Measurements from ENCODE around the gene SCRT2. TPM values are rescaled to one million over a fixed set of nuclear protein-coding genes. Genes with fewer than 3 reads are reported as not detected.

Gene SCRT2
- total RNA-seq, 1 donor from 2014 or later: not detected

DNA sequence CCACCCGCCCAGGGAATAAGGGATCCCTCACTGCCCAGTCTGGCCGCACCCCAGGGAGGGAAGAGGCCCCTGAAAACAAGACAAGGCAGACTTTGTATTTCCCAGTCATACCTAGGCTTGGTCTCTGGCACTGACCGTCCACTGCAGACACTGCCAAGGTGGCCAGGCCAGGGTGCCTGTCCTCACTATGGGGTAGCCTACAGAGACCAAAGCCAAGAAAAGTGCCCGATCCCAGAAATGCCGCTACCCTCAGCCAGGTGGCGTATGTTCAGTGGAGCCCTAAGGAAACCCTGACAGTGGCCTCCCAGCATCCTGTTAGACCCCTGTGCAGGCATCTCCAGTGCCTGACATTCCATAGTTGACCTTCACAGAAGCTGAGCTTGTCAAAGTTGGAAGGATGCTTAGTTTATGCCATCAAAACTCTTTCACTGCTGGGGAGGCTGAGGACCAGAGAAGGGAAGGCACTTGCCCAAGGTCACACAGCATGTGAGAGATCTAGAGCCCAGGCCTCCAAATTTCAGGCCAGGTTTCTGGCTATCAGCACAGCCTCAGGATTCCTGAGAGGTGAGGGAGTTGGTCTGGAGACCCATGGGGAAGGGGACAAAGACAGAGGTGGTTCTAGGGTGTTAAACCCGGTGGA lies 2.5 kb downstream of the SCRT2 start:
- no peak for DNase-seq

DNA sequence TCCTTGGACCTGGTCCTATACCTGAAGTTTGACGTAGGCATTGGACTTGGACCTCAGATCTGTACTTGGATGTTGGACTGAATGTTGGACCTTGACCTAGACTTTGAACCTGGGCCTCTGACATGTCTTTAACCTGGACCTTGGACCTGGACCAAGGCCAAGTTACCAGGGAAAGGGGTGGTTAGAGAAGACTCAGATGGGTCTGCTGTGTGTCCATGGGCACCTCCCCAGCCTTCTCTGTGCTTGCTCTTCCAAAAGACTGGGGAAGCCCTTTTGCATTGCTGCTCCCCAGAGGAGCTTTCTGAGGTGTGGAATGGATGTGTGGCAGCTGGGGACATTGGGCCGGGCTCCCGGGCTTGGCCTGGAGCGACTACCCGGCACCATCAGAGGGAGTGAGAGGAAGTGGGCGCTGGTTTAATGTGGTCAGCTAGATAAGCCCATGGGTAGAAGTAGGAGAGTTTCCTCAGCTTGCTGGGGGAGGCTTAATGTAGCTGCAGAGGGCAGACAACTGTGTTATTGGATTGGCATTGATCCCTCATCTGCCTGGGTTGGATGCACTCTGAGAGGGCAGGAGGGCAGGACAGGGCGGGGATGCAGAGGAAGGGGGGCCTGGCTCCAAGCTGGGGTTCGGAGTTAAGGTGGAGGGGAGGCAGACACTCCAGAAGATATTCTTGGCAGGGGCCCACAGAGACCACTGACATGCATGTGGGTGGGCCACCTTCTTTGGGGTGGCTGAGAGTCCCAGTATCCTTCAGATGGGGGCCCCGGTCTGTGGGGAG lies 4.2 kb downstream of the SCRT2 start:
- DNase-seq: no peak

DNA sequence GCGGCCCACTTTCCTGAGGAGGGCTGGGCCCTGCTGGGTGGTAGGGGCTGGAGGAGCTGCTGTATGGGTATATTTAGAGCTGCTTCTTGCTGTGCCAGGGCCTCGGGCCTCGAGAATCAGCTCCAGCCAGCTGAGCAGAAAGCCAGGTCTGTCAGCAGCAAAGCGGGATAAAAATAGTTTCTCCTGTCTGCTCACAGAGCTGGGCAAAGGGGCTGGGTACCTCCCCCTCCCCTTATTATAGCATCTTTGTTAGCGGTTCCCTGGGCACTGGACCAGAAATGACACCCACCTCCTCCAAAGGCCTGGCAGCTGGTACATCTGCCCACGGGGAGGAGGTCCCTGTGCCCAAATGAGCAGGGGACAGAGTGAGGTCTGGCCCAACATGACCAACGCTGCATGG lies 6.0 kb downstream of the SCRT2 start:
- DNase-seq: no peak

DNA sequence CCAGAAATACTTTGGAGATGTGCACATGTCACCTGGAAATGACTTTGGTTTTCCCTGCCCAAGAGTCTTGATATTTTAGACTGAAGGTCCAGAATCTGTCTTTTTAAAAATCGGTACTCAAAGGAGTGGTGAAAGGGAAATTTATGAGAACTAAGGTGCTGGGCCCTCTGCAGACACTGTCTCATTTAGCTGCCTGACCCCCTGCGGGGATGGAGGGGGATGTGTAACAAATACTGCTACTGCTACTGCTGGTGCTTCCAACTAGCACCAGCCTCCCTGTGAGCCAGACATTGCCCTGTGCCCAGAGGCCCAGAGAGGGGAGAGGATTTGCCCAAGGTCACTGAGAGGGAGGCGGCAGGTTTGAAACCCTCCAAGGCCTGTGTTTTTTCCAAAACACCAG lies 7.0 kb downstream of the SCRT2 start:
- no peak for DNase-seq

DNA sequence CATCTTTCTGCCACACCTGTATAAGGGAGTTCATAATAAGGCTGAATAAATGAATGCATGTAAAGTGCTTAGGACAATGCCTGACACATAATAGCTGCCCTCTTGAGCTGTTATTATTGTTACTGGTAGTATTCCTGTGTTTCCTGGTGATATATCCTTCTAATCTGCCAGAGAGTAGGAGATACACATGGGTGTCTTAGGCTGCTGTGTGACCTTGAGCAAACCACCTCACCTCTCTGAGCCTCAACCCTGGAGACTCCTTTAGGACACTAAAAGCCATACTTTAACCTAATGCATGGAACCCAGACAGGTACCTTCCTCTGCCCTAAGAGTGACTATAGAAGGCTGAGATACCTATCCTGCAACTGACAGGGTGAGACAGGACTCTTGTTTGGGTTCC lies 7.6 kb downstream of the SCRT2 start:
- DNase-seq: no peak

DNA sequence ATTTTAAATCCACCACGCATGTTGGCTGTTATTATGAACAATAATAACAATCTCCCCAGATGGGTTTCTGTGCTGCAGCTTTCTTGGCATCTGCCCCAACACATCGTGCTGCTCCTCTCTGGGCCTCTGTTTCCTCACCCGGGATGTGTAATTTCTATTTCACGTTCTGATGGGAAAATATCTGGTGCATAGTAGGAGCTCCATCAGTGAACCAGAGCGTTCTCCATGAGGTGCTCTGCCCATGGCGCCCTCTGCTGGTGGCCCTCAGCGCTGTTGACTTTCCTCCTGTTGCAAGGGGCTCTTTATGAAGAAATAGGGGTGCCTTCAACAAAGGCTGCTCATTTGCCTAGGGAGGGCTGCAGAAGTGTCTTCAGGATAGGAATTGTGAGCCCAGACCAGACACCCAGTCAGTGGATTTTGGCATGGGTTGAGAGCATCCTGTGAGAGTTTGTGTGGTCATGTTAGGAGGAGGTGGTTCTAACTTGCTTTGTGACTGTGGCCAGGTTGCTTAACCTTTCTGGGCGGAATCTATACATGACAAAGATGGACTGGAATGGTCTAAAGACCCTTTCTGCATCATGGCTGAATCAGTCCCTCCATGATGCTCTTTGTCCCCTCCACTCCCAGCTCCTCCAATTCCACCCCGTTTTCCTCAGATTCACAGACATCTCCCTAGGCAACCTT lies 8.1 kb downstream of the SCRT2 start:
- peak; percentile 42 for DNase-seq

DNA sequence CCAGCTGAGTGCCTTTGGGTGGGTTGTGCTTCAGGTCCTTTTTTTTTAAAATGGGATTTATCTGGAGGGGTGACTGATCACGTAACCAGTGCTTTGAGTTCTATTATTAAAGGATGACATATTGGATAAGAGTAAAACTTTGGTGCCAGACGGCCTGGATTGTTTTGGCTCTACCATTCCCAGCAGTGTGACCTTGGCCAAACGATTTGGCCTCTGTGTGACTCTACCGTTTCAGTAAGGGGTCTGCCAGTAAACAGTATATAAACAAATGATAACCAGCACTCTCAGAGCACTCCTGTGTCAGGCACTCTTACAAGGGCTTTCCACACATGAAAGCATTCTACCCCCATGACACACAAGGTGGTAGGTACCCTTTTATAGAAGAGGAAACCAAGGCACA lies 8.7 kb downstream of the SCRT2 start:
- DNase-seq: no peak

DNA sequence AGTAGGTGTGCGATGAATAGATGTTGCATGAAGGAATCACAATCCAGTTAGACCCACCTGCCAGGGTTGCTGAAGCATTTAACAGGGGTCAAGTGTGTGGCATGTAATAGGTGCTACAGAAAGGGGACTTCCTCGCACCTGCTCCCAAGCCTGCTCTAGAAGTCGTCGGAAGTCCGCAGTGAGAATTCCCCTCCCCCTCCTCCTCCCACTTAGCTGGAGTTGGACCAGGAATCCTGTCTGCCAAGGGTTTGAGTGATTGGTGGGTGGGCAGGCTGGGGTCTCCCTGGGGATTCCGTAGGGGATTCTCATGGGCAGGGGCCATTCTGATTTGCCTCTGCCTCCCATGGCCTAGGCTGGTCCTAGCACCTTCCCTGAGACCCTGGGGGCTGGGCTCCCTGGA lies 10.3 kb downstream of the SCRT2 start:
- DNase-seq: no peak

DNA sequence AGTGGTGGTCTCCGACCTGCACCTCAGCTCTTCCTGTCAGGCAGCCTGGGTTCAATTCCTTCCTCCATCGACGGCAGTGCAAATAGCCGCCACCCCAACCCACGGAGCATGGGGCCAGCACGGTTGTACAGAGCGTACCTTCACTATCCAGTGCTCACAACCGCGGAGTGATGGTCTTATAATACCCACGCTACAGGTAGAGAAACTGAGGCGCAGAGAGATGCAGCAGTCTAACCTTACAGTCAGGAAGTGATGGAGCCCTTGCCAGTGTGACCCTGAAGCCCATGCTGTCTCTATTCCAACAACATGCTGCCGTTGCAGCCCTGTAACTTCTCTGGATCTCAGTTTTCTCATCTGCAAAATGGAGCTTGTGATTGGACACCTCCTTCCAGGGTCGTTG lies 11.0 kb downstream of the SCRT2 start:
- DNase-seq: no peak

DNA sequence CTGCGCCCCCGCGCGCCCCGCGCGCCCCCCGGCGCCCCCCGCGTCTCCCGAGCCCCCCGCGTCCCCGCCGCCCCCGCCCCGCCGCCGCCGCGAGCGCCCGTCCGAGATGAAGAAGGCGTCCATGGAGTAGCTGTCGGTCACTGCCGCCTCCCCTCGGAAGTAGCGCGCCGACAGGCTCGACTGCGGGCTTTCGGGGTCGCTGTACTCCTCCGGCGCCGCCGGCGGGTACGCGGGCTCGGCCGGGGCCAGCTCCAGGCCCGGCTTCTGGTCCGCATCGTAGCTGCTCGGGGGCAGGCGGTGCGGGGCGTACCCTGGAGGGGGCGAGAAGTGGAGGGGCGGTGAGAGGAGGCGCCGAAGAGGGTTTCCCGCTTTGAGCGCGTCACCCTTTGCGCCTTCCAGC lies 11.5 kb downstream of the SCRT2 start:
- no peak for DNase-seq

DNA sequence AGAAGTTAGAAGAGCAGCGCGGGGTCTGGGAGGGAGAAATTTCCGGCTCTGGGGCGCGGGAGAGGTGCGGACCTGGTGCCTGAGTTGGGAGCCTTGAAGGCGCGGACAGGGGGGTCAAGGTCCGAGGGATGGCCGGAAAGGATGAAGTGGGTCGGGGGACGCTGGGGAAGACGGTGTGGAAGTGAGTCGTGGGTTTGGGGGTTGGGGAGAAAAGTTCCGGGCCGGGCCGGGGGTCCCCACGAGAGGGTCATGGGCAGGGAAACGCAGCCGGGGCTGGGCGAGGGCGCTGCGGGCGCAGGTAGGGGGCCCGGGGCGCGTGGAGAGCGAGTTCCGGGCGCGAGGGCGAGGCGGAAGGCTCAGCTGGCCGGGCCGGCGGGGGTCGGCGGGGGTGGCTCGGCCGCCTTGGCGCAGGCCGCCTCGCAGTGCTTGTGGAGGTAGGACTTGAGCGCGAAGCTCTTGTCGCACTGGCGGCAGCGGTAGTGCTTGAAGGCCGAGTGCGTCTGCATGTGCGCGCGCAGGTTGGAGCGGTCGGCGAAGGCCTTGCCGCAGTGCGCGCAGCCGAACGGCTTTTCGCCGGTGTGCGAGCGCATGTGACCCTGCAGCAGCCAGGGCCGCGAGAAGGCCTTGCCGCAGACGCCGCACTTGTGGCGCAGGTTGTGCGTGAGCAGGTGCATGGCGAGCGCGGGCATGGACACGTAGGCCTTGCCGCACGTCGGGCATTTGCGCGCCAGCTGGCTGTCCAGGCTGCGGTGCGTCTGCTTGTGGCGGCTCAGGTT lies 12.1 kb downstream of the SCRT2 start:
- no peak for DNase-seq

DNA sequence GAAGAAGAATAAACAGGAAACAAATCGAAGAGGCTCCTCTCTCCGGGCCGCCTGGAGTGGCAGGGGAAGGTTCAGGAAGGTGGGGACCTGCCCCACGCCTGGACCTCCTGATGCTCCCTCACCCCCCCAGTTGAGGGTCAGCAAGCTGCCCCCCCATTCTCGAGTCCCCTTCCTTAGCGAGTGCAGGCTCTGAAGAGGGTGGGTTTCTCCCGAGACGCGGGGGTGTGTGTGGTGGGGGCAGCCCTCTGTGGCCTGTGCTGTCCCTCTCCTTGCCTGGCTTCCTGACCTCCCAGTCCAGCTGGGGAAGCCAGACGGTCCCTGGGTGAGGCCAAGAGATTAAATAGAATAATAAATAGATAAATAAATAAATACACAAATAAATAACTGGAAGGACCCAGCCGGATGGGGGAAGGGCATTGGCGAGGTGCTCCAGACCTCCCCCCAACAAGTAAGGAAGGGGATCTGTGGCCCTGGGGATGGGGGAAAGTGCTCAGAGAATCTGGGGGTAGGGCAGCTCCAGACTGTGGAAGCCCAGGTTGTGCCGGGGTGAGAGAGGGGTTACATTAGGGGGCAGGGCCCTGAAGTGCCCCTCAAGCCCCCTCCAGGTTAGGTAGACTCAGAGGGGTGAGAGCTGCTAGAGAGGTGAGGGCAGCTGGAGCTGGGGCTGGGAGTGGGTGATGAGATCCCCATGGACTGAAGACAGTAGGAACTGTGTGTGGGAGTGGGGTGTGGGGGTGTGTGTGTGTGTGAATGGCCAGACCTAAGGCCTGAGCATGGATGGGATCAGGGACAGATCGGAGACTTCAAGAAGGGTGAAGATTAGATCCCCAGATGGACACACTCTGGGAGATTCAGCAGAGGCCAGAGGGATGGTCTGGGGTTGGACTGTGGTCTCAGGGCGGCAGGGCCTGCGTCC lies 13.1 kb downstream of the SCRT2 start:
- DNase-seq: no peak

DNA sequence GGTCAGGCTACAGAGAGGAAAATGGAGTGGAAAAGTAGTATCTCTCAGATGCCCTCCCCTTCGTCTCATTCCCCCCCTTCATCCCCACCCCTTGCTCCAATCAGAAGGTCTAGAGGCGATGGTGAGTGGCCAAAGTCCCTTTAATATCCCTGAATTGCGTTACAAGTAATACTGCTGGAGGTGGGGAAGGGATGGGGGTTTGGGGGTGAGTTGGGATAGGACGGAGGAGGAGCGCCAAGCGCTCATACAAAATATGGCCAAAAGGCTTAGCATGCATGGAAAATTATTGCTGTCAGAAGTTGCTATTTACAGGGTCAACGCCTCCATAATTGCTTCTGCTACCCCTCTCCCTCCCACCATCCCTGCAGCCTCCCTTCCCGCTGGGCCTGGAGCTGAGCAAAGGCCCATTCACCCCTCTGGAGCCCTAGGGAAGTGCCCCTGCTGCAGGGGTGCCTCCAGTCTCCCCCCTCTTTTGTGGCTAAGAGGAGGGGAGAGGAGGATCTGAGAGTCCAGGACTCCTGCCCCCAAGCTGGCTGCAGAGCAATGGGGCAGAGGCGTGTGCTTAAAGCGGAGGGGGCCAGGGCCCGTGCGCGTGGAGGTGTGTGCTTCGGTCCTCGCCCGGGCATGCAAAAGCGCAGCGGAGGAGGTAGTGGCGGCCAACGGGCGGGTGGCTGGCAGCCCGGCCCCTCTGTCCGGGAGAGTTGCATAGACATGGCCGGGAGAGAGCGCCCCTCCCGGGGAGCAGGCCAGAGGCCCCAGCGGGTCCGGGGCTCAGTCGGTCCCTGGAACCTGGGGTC lies 13.9 kb downstream of the SCRT2 start:
- DNase-seq: no peak

DNA sequence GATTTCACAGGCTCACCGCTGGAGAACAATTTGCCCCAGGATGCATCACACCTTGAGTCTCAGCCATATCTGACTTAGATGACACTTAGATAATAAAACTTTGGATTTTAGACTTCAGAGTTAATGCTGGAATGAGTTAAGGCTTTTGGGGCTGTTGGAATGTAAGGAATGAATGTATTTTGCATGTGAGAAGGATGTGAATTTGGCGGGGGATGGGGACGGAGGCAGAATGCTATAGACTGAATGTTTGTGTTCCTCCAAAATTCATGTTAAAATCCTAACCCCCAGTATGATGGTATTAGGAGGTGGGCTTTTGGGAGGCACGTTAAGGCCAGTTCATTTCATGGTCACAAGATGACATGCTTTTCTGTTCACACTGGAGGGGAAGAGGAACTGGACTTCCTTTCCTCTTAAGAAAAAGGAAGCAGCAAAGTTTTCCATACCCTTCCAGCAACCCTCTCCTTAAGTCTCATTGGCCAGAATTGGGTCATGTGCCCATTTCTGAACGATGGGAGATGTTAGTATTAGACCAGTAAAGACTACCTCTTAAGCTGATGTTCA lies 16.8 kb downstream of the SCRT2 start:
- no peak for DNase-seq

DNA sequence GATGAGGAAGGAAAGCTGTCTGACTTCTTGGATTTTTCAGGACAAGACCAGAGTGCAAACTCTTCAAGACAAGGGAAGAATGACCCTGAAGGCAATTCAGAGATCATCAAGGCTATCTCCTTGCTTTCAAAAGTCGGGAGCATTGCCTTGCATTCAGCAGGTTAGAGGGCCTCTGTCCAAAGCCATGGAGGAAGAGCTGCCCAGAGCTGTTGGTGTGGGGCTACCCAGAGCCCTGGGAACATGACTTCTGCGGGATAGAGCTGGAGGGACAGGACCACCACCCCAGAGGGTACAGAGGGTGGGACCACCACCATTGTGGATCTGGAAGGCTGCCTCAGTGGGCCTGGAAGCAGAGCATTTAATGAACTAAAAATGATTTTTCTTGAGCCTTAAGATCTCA lies 17.4 kb downstream of the SCRT2 start:
- DNase-seq: no peak

DNA sequence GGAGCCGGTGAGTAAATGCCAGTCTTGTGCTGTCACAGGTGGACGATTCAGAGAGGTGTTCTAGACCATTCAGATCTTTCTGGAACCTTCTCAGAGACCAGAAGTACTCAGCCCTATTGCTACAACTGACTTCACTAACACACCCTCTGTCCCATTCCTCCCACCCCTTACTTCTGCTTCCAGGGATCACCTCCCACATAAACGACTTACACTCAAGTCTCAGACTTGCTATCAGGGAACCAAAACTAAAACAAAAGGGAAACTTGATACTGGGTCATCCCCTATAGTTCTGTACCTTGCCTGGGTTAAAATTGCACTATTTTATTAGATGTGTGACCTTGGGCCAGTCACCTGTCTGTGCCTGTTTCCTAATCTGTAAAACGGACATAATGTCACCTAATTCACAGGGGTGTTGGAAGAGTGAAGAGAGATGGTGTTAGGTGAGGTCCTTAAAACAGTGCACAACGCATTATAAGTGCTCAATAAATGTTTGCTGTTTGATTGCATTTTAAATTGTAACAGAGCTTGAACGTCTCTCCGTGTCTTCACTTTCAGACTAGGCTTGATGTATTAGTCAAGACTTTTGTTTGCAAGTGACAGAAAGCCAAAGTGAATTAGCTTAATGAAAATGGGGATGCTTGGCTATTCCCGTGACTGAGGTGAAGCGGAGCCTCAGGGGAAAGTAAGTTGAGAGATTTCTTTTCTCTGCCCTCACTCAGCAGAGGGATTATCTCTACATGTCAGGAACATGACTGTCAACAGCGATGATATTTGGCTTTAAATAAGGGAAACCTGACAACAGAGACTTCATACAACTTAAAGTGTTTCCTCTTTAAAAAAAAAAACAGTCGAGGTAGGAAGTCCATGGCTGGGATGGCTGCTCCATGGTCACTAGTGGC lies 19.6 kb downstream of the SCRT2 start:
- DNase-seq: no peak

DNA sequence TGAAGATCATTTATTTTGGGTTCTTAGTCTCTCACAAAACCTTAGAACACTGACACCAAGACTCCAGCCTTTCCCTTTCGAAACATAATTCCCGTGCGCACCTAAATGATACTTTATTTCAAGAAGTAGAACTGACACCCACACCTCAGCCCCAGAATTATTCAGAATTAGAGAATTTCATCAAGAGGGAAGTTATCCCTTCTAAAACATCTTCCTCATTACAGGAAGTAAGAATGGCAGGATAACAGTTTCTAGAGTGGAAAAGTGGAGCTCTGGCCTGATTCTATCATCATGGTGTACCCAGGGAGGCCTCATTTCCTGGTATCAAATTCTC lies 21.2 kb downstream of the SCRT2 start:
- no peak for DNase-seq

DNA sequence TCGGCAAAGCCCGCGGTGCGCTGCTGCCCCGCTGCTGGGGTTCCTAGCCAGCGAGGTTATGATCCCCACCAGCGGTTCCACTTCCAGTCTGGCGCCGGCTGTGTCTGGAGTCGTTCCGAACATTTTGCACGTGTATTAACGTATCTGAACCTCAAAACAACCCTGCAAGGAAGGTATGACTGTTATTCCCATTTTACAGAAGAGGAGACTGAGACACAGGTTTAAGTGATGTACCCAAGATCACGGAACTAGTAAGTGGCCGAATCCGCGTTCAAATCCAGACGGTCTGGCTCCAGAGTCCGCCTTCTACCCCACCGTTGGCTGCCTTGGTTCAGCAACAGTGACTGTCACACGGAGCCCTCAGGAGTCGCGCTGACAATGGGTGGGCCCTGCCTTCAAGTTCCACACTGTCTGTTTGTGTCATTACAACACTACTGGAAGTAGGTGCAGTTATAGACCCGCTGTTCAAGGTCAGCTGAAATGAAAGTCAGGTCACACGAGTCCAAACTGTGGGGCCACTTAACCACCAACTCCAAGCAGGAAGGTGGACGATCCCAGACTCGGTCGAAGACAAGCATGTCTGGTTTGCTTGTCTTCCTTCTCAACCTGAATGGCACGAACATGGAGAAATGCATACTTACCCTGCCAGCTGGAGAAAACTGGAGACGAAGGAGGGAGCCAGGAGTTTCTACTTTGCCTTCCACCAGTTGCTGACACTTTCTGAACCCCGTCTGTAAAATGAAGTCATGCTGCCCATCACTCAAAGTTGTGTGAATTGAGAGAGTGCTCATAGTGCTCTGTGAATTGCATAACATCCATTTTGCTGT lies 21.8 kb downstream of the SCRT2 start:
- DNase-seq: no peak
